Ishikawa (cell line): ENCODE results near the gene HOXB5.

ENCODE experiments used
- CEBPB ChIP-seq: IDR thresholded peaks from 2 replicates; pipeline ENCODE4 v1.6.1; 2012
- CREB1 ChIP-seq: IDR thresholded peaks from 2 replicates; pipeline ENCODE4 v1.6.1; 2012; ENCODE audit warnings: low read depth
- EP300 ChIP-seq: IDR thresholded peaks from 2 replicates; pipeline ENCODE4 v1.6.1; 2012; ENCODE audit warnings: borderline replicate concordance
- FOXM1 ChIP-seq: IDR thresholded peaks from 2 replicates; pipeline ENCODE4 v1.6.1; 2012; ENCODE audit warnings: low read depth, borderline replicate concordance
- NFIC ChIP-seq: IDR thresholded peaks from 2 replicates; pipeline ENCODE4 v1.6.1; 2012
- RAD21 ChIP-seq: IDR thresholded peaks from 2 replicates; pipeline ENCODE4 v1.6.1; 2012; ENCODE audit warnings: low read depth
- TAF1 ChIP-seq: IDR thresholded peaks from 2 replicates; pipeline ENCODE4 v1.6.1; 2012; ENCODE audit warnings: low read depth, mild to moderate bottlenecking
- TEAD4 ChIP-seq: IDR thresholded peaks from 2 replicates; pipeline ENCODE4 v1.6.1; 2012
- USF1 ChIP-seq: IDR thresholded peaks from 2 replicates; pipeline ENCODE4 v1.6.1; 2012
- YY1 ChIP-seq: IDR thresholded peaks from 2 replicates; pipeline ENCODE4 v1.6.1; 2012; ENCODE audit warnings: low read depth
- TF ChIP-seq, protein P1 (sequence below): IDR thresholded peaks from 2 replicates; pipeline ENCODE4 v1.6.1; 2012
- TF ChIP-seq, protein P2 (sequence below): IDR thresholded peaks from 2 replicates; pipeline ENCODE4 v1.6.1; 2012; ENCODE audit warnings: low read depth, mild to moderate bottlenecking

DNA sequence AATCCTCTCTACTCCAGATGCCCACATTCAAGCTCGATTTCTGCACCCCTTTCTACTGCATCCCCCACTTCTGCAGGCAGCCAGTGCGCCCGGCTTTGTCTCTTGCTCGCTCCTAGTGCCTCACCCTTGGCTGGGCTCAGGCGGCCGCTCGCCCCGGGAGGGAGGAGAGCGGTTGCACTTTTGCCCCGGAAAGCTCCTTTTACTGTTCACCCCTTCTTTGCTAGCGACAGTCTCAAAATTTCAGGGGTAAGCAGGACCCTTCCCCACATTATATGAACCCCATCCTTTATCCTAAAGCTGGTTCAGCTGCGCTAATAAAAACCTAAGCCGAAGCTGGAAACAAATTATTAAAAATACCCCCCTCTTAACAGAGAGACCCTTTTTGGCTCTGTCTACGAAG, 1.0 kb downstream of the HOXB5 start:
- TF ChIP-seq TAF1 (no peak), RAD21 (no peak), EP300 (no peak), FOXM1 (no peak), CEBPB (no peak), NFIC (no peak), USF1 (no peak), TEAD4 (no peak), YY1 (no peak), CREB1 (no peak)
- TF ChIP-seq, protein P1, sequence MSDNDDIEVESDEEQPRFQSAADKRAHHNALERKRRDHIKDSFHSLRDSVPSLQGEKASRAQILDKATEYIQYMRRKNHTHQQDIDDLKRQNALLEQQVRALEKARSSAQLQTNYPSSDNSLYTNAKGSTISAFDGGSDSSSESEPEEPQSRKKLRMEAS, result no peak
- TF ChIP-seq, protein P2, sequence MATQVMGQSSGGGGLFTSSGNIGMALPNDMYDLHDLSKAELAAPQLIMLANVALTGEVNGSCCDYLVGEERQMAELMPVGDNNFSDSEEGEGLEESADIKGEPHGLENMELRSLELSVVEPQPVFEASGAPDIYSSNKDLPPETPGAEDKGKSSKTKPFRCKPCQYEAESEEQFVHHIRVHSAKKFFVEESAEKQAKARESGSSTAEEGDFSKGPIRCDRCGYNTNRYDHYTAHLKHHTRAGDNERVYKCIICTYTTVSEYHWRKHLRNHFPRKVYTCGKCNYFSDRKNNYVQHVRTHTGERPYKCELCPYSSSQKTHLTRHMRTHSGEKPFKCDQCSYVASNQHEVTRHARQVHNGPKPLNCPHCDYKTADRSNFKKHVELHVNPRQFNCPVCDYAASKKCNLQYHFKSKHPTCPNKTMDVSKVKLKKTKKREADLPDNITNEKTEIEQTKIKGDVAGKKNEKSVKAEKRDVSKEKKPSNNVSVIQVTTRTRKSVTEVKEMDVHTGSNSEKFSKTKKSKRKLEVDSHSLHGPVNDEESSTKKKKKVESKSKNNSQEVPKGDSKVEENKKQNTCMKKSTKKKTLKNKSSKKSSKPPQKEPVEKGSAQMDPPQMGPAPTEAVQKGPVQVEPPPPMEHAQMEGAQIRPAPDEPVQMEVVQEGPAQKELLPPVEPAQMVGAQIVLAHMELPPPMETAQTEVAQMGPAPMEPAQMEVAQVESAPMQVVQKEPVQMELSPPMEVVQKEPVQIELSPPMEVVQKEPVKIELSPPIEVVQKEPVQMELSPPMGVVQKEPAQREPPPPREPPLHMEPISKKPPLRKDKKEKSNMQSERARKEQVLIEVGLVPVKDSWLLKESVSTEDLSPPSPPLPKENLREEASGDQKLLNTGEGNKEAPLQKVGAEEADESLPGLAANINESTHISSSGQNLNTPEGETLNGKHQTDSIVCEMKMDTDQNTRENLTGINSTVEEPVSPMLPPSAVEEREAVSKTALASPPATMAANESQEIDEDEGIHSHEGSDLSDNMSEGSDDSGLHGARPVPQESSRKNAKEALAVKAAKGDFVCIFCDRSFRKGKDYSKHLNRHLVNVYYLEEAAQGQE, result no peak
